Measurements from ENCODE around the gene PIAS2.

- no peak for TF ChIP-seq CTCF (conservative IDR thresholded peaks at IDR 0.05 in 1 of 2, IDR thresholded peaks at IDR 0.05 in 1 of 2; ENCODE audit: extremely low read depth in 1 of 2, insufficient read depth in 1 of 2, low read depth in 1 of 2, low read length in 2 of 2)
- TF ChIP-seq EZH2 (IDR thresholded peaks at IDR 0.05; ENCODE audit: borderline replicate concordance, low read length) = no peak
Observed at GRCh38 chr18:46958209-46958608, 40.9 kb upstream of the PIAS2 start.

Data from mammary epithelial cell (primary cell).